ENCODE results near the gene RPS6KA5. TPM values are rescaled to one million over a fixed set of nuclear protein-coding genes. Genes with fewer than 3 reads are reported as not detected.

RPS6KA5 gene
- total RNA-seq, 1 experiment from 2014 or later, result 3.8 TPM

- no peak overlapping the region for H2BK12ac ChIP-seq (ENCODE audit: insufficient read length, low read depth, low read length)
- H3K79me1 ChIP-seq (ENCODE audit: insufficient read depth, low read depth, low read length, poor library complexity, severe bottlenecking), result no peaks in the 10 kb centered on the region
- no peak for TF ChIP-seq CTCF (conservative IDR thresholded peaks at IDR 0.05)
- H3K9me3 ChIP-seq (ENCODE audit: control insufficient read depth, low read depth, low read length), result no peaks in the 10 kb centered on the region
- Mint-ChIP-seq H3K27ac (no peak overlapping the region), H3K27me3 (ENCODE audit: low read depth) (no peaks in the 10 kb centered on the region), H3K4me3 (no peak overlapping the region), H3K9me3 (peaks cover 0 to 3% of the 10 kb centered on the region in 2 experiments; a peak in 2 of 5 replicates), H3K36me3 (ENCODE audit: insufficient read depth in 1 of 3, low read depth in 3 of 3) (no peaks in the 10 kb centered on the region; a peak in 2 of 7 replicates), H3K4me1 (no peaks in the 10 kb centered on the region)
- no peak overlapping the region for H3K9ac ChIP-seq (ENCODE audit: extremely low read depth, insufficient read length, low read length)
- H3K23ac ChIP-seq (ENCODE audit: insufficient read length, low read depth, low read length), result no peak overlapping the region
- no peak overlapping the region for H2BK5ac ChIP-seq (ENCODE audit: insufficient read length, low read length)
- no peaks in the 10 kb centered on the region for H4K20me1 ChIP-seq (ENCODE audit: control insufficient read depth, insufficient read depth, insufficient read length)
- no peak overlapping the region for H3K27ac ChIP-seq (ENCODE audit: insufficient read length, low read depth, low read length)
- no peak overlapping the region for H3T11ph ChIP-seq (ENCODE audit: low read length)
- H2AFZ ChIP-seq (ENCODE audit: low read length), result no peak overlapping the region
- no peak overlapping the region for H4K8ac ChIP-seq (replicated peaks; ENCODE audit: insufficient read length, low read depth, low read length)
- H3K27me3 ChIP-seq (ENCODE audit: insufficient read depth, low read length), result no peaks in the 10 kb centered on the region
- H4K5ac ChIP-seq (ENCODE audit: insufficient read length, low read depth, low read length), result no peak overlapping the region
- WGBS (ENCODE audit: extremely low coverage, insufficient read length, low lambda C conversion rate), result no CpG with 5 or more reads among the region's 2 CpGs
- no peak overlapping the region for H3K56ac ChIP-seq (ENCODE audit: insufficient read length, low read depth, low read length)
- H3K18ac ChIP-seq (ENCODE audit: insufficient read length, low read depth, low read length), result no peak overlapping the region
- H3K79me2 ChIP-seq (ENCODE audit: insufficient read depth, low read length), result no peaks in the 10 kb centered on the region
- no peak overlapping the region for H2BK15ac ChIP-seq (ENCODE audit: low read depth, low read length)
- no peak overlapping the region for H2BK20ac ChIP-seq (ENCODE audit: low read depth, low read length, poor library complexity, severe bottlenecking)
- no peaks in the 10 kb centered on the region for H3K23me2 ChIP-seq (ENCODE audit: insufficient read length, low read depth, low read length, poor library complexity, severe bottlenecking)
- no peak overlapping the region for H3K4ac ChIP-seq (ENCODE audit: low read depth, low read length)
- no peak overlapping the region for H3K14ac ChIP-seq (ENCODE audit: insufficient read depth, low read length)
- H4K91ac ChIP-seq (ENCODE audit: insufficient read length, low read depth, low read length), result no peak overlapping the region
- H2BK120ac ChIP-seq (ENCODE audit: low read depth, low read length, poor library complexity, severe bottlenecking), result no peak overlapping the region
- H2AK5ac ChIP-seq (ENCODE audit: insufficient read length, low read length), result no peak overlapping the region
- H3K4me2 ChIP-seq (ENCODE audit: insufficient read depth, insufficient read length, low read length), result no peak overlapping the region
- DNase-seq, result no peak
- no peaks in the 10 kb centered on the region for H3K4me1 ChIP-seq (ENCODE audit: insufficient read depth, low read length)
Observed at GRCh38 chr14:90968025-90968424, 92.4 kb downstream of the RPS6KA5 start.
